Esophagus muscularis mucosa (tissue), 4 donors: ENCODE results near the gene ZDHHC21.

Experiments used
- CTCF ChIP-seq, 3 experiments: fragments of 200-600 bp in 2 of 3; fragments of 450-650 bp in 1 of 3; sonication (generic) in 2 of 3; IDR thresholded peaks; one replicate each; pipeline ENCODE4 v1.5.1; 2017 to 2019; ENCODE audit warnings: antibody characterized with exemption in 3 of 3, mild to moderate bottlenecking in 2 of 3, moderate library complexity in 1 of 3
- EP300 ChIP-seq: sonication (generic); formaldehyde crosslinking; IDR thresholded peaks from one replicate; pipeline ENCODE4 v1.6.1; 2017; ENCODE audit warnings: antibody characterized with exemption
- POLR2AphosphoS5 ChIP-seq, 2 donors: sonication (generic); formaldehyde crosslinking; IDR thresholded peaks; one replicate each; pipeline ENCODE4 v1.6.1; 2017; ENCODE audit warnings: antibody characterized with exemption in 2 of 2

DNA sequence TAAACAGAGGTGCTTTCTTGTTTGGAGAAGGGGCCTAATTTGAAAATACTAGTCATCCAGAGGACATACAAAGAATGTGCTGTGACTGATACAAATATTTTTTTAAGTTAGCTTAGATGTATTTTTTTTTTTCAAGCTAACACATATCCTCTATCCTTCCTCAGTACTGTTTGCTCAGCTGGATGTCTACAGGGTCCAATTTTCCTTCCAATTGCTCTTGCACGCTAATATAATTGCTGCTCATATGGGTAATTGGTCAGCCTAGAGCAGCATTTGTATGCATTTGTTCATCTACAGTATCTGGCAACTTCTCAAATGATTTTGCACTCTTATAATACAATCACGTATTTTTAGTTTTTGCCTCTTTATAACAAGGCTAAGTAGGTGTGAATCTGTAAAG, 84.7 kb downstream of the ZDHHC21 start:
- TF ChIP-seq EP300 (no peak), CTCF (IDR thresholded peaks at IDR 0.05) (no peak), POLR2AphosphoS5 (IDR thresholded peaks at IDR 0.05) (no peak)
